Measurements from ENCODE around the gene WARS2. TPM values are rescaled to one million over a fixed set of nuclear protein-coding genes. Genes with fewer than 3 reads are reported as not detected.

The WARS2 gene
- total RNA-seq, 1 donor from 2014 or later, result 13.4 TPM

- H3K4me1 ChIP-seq, result no peaks in the 10 kb centered on the region
- no peak overlapping the region for H3K27ac ChIP-seq
- no peak overlapping the region for H3K4me3 ChIP-seq
- DNase-seq (no peak), ATAC-seq (no peak)
- H3K36me3 ChIP-seq, result no peaks in the 10 kb centered on the region
- TF ChIP-seq CTCF (IDR thresholded peaks at IDR 0.05), result no peak
- intact Hi-C loops (cut with DNase I), result no loop called here
- H3K27me3 ChIP-seq, result no peaks in the 10 kb centered on the region
- H3K9me3 ChIP-seq, result no peaks in the 10 kb centered on the region
These were observed 31.5 kb downstream of the WARS2 start for GRCh38 chr1:119108988-119109387.

GRCh38 chr1:119103764-119104163, 36.7 kb downstream of the WARS2 start:
- intact Hi-C loops (cut with DNase I), result no loop called here
- no peak overlapping the region for H3K27ac ChIP-seq
- no peaks in the 10 kb centered on the region for H3K27me3 ChIP-seq
- no peaks in the 10 kb centered on the region for H3K36me3 ChIP-seq
- no peaks in the 10 kb centered on the region for H3K9me3 ChIP-seq
- TF ChIP-seq CTCF (IDR thresholded peaks at IDR 0.05), result no peak
- no peaks in the 10 kb centered on the region for H3K4me1 ChIP-seq
- ATAC-seq (no peak), DNase-seq (no peak)
- no peak overlapping the region for H3K4me3 ChIP-seq

- intact Hi-C loops (cut with DNase I), result no loop called here
- no peak for DNase-seq
- H3K4me1 ChIP-seq, result no peaks in the 10 kb centered on the region
- H3K36me3 ChIP-seq, result no peaks in the 10 kb centered on the region
- H3K27me3 ChIP-seq, result no peaks in the 10 kb centered on the region
- no peak for ATAC-seq
- no peak overlapping the region for H3K4me3 ChIP-seq
- H3K9me3 ChIP-seq, result no peaks in the 10 kb centered on the region
- no peak overlapping the region for H3K27ac ChIP-seq
- no peak for TF ChIP-seq CTCF (IDR thresholded peaks at IDR 0.05)
These were observed 38.4 kb downstream of the WARS2 start for GRCh38 chr1:119102051-119102450.

GRCh38 chr1:119101563-119101962, 38.9 kb downstream of the WARS2 start:
- H3K4me3 ChIP-seq, result no peak overlapping the region
- H3K9me3 ChIP-seq, result no peaks in the 10 kb centered on the region
- no peak for TF ChIP-seq CTCF (IDR thresholded peaks at IDR 0.05)
- DNase-seq, result no peak
- ATAC-seq, result peak; percentile 90
- H3K36me3 ChIP-seq, result no peaks in the 10 kb centered on the region
- H3K27ac ChIP-seq, result no peak overlapping the region
- no peaks in the 10 kb centered on the region for H3K4me1 ChIP-seq
- intact Hi-C loops (cut with DNase I), result no loop called here
- no peaks in the 10 kb centered on the region for H3K27me3 ChIP-seq

GRCh38 chr1:119099775-119100174, 40.7 kb downstream of the WARS2 start:
- no peaks in the 10 kb centered on the region for H3K36me3 ChIP-seq
- TF ChIP-seq CTCF (IDR thresholded peaks at IDR 0.05), result no peak
- no peaks in the 10 kb centered on the region for H3K4me1 ChIP-seq
- no peaks in the 10 kb centered on the region for H3K9me3 ChIP-seq
- H3K27me3 ChIP-seq, result no peaks in the 10 kb centered on the region
- H3K27ac ChIP-seq, result no peak overlapping the region
- intact Hi-C loops (cut with DNase I), result no loop called here
- ATAC-seq, result no peak
- no peak for DNase-seq
- no peak overlapping the region for H3K4me3 ChIP-seq

- H3K27me3 ChIP-seq, result no peaks in the 10 kb centered on the region
- H3K4me1 ChIP-seq, result no peaks in the 10 kb centered on the region
- H3K27ac ChIP-seq, result no peak overlapping the region
- ATAC-seq, result no peak
- no peak for DNase-seq
- H3K9me3 ChIP-seq, result no peaks in the 10 kb centered on the region
- intact Hi-C loops (cut with DNase I), result no loop called here
- H3K36me3 ChIP-seq, result no peaks in the 10 kb centered on the region
- no peak overlapping the region for H3K4me3 ChIP-seq
- TF ChIP-seq CTCF (IDR thresholded peaks at IDR 0.05), result no peak
These were observed 43.1 kb downstream of the WARS2 start for GRCh38 chr1:119097380-119097779.

All from upper lobe of right lung (tissue), 1 donor.